Esophagus squamous epithelium (tissue), 5 donors: ENCODE results near the gene MYCT1. TPM values are rescaled to one million over a fixed set of nuclear protein-coding genes. Genes with fewer than 3 reads are reported as not detected.

Experiments used
- DNase-seq: peaks from one replicate; lab custom pipeline; 2025; lab: John Stamatoyannopoulos, UW
- H3K27ac ChIP-seq, 4 donors: fragments of 200-600 bp; sonication (generic); one replicate each; pipeline ENCODE4 v1.5.1; 2016 to 2019; ENCODE audit warnings: mild to moderate bottlenecking in 1 of 4
- H3K27me3 ChIP-seq, 4 donors: fragments of 200-600 bp; sonication (generic); 1 replicate in 3 of 4; 2 replicates in 1 of 4; pipeline versions ENCODE4 v1.5.1 to v1.6.0; 2017 to 2021; ENCODE audit warnings: antibody characterized with exemption in 1 of 4
- H3K36me3 ChIP-seq, 3 donors: fragments of 200-600 bp; sonication (generic); one replicate each; pipeline ENCODE4 v1.5.1; 2016 to 2019
- H3K4me1 ChIP-seq, 3 donors: fragments of 200-600 bp; sonication (generic); one replicate each; pipeline ENCODE4 v1.5.1; 2017 to 2019
- H3K4me3 ChIP-seq, 4 donors: fragments of 200-600 bp; sonication (generic); 1 replicate in 3 of 4; 2 replicates in 1 of 4; pipeline ENCODE4 v1.5.1; 2016 to 2019; ENCODE audit warnings: mild to moderate bottlenecking in 2 of 4, moderate library complexity in 1 of 4
- H3K9me3 ChIP-seq, 3 donors: fragments of 200-600 bp; sonication (generic); one replicate each; pipeline ENCODE4 v1.5.1; 2016 to 2019
- CTCF ChIP-seq, 6 experiments: fragments of 450-650 bp in 4 of 6; fragments of 200-600 bp in 2 of 6; sonication (generic) in 2 of 6; IDR thresholded peaks; one replicate each; pipeline ENCODE4 v1.5.1; 2016 to 2019; ENCODE audit warnings: antibody characterized with exemption in 6 of 6, mild to moderate bottlenecking in 4 of 6, moderate library complexity in 4 of 6
- POLR2A ChIP-seq, 4 donors: fragments of 450-650 bp; IDR thresholded peaks; one replicate each; pipeline ENCODE4 v1.6.1; 2017; ENCODE audit warnings: antibody characterized with exemption in 4 of 4, mild to moderate bottlenecking in 4 of 4, moderate library complexity in 3 of 4
- WGBS, 2 donors: methylation state at CpG; one replicate each; pipeline ENCODE4 v1.1.5; 2018; 5-methylcytosine and 5-hydroxymethylcytosine counted together
- intact Hi-C: fragments of 100-400 bp; cut with DNase I; formaldehyde crosslinking; loops from one replicate; pipeline ENCODE4 v1.15.0; 2022
- total RNA-seq, 4 donors: library from RNA; depleted of rRNA; stranded (reverse); fragments of >200 nt; gene quantifications; one replicate each; pipeline ENCODE4 v1.1.0, GENCODE V29; 2016
- donor health status: DM: yes; HTN: yes; CAD: no.

The MYCT1 gene
- total RNA-seq, 4 donors from 2014 or later = 0.53 to 7.8 (median 2.6) TPM

GRCh38 chr6:152771061-152771687 is 73.5 kb downstream of the MYCT1 start:
- H3K4me3 ChIP-seq = no peak overlapping the region
- no peak for DNase-seq
- H3K9me3 ChIP-seq = no peaks in the 10 kb centered on the region
- H3K27ac ChIP-seq = no peak overlapping the region
- H3K27me3 ChIP-seq = no peaks in the 10 kb centered on the region
- WGBS, 2 donors = 59 to 69% methylated on average over 4 to 5 of the region's 5 CpGs
- no peaks in the 10 kb centered on the region for H3K4me1 ChIP-seq
- TF ChIP-seq POLR2A (IDR thresholded peaks at IDR 0.05) = no peak
- TF ChIP-seq CTCF (IDR thresholded peaks at IDR 0.05) = no peak
- intact Hi-C loops = no loop called here
- H3K36me3 ChIP-seq = no peaks in the 10 kb centered on the region

Other genes starting within 250 kb of the MYCT1 start
- 10 to 100 TPM in 3 of 4 donors, 1 to 10 TPM in 1; 7.4 to 66.4 (median 20.7) TPM for gene SYNE1, start 60.5 kb upstream of the MYCT1 start, total RNA-seq
- under 1 TPM in 2 of 4 donors, not detected in 2; 0.22 to 0.38 TPM for gene VIP, start 52.9 kb downstream of the MYCT1 start, total RNA-seq